ENCODE data around the gene PIM3.

Gene PIM3

DNA sequence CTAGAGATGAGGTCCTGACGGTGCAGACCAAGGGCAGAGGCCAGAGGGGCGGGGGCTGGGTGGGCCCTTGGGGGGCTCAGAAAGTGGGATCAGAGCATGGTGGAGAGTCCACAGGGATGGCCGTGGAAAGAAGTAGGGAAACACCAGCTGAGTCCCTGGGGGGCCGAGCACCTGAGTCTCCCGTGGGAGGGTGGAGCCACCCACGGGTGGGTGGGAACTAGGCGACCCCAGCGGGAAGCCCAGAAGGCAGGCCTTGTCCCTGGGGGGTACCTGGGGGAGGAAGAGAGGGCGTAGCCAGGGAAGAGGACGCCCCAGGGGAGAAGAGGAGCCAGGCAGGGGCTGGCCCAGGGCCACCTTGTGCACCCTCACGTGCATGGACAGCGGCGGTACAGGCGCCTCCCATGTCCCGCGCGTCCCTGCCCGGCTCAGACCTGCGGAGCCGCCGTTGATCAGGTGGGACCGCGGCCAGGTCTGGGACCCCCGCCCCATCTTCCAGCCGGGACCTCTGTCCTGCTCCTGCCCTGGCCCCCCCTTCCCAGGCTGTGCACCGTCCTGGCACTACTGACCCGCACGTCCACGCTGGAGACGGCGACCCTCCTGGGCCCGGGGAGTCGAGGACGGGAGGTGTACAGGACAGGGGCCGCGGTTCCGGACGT, 31.9 kb upstream of the PIM3 start:
- no peak for DNase-seq

DNA sequence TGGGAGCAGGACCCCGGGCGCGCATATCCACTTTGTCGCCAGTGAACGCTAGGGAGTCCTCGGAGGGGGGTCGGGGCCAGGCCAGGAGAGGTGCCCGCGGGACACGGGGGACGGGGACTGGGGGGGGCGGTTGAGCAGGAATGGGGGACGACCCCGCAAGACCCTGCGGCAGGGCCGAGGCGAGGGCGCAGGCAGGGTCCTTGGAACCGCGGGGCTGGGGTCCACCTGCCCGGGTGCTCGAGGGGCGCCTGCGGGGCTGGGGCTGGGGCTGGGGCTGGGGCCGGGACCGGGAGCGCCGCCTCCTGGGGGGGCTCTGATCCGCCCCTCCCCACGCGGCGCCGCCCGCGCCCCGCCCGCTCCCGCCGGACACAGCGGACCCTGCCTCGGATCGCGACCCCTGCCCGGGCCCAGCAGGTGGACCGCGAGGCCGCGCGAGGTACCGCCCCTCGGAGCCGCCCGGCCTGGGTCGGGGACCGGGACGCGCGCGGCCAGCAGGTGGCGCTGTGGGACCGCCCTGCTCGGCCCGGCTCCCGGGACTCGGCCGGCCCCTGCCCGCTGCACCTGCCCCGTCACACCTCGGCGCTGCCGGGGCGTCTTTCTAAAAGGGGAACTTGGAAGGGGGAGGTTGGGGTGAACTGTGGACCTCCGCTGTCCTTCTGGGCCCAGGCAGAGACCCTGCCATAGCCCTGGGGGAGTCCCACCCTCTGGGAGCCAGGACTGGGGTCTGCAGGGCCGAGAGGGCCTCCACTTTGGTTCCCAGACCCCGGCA, 31.2 kb upstream of the PIM3 start:
- DNase-seq = peak; percentile 3 to 5

- no peak for DNase-seq
Observed at GRCh38 chr22:49929994-49930575, 30.5 kb upstream of the PIM3 start.

DNA sequence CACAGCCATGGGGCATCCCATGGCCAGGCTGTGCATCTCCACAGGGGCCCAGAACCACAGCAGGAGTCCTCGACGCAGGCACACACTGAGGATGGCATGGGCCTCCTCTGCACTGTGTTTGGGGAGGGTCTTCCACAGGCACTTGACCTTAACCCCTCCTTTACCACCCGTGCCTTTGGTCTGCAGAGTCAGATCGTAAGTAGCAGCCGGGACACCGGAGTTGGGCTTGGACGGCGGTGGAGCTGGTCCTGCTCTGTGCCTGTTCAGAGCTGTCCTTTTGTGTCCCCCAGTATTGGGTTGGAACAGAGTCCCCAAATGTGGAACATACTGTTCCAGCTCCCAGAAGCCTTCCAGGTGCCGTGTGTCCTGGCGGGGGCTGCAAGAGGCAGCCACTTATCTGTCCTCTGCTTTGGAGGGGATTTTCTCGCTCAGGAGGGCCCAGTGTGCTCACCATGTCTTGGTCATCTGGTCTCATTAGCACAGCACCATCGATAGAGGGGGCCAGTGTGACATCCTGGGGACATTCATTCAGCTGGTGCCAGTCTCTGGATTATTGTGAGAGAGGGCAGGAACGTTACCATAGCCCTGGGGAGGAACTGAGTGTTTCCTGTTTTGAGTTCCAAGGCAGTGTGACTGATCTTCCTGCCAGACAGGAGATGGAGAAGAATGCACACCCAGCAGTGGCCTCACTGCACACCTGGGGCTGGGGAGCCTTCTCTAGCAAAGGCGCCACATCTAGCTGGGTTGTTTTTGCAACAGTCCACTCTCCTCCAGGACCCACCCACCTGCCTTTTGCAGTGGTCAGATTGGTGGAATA, 29.8 kb upstream of the PIM3 start:
- DNase-seq = peak; percentile 73 to 79

- peak; percentile 46 to 51 for DNase-seq
Observed at GRCh38 chr22:49933236-49934159, 27.1 kb upstream of the PIM3 start.

DNA sequence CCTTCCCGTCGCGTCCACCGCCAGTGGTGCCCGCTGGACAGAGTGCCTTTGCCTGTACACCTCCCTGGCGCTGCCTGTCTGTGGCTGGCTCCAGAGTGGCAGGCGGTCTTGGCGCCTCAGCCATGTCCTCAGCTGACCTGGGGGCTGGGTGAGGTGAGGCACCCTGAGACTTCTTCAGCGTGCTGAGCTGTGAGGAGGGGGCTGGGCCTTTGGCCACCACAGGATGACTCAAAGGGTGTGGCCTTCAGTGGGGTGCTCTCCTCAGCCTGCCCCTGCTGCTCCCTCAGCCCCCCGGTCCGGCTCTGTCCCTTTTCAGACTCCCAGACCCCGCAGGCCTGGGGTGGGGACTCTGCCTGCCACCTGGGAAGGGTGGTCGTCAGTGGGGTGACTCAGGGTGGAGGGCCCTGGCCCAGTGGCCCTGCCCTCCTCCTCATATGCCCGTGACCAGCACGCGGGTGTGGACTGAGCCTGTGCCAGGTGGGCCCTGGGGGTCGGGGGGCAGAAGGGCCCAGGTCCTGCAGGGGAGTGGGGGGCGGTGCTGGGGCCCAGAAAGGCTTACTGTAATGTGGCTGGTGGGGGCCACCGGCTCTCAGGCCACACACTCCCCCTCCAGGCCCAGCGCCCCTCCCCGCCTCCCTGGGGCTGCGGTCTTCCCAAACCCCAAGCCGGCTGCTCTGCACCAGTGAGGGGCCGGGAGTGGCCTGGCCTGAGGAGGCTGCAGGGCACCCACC, 26.2 kb upstream of the PIM3 start:
- peak in 1 of 2 donors; percentile 12 for DNase-seq

GRCh38 chr22:49934891-49935557, 25.5 kb upstream of the PIM3 start:
- DNase-seq = peak; percentile 6 to 40

- no peak for DNase-seq
Observed at GRCh38 chr22:49935561-49935960, 25.0 kb upstream of the PIM3 start.

DNA sequence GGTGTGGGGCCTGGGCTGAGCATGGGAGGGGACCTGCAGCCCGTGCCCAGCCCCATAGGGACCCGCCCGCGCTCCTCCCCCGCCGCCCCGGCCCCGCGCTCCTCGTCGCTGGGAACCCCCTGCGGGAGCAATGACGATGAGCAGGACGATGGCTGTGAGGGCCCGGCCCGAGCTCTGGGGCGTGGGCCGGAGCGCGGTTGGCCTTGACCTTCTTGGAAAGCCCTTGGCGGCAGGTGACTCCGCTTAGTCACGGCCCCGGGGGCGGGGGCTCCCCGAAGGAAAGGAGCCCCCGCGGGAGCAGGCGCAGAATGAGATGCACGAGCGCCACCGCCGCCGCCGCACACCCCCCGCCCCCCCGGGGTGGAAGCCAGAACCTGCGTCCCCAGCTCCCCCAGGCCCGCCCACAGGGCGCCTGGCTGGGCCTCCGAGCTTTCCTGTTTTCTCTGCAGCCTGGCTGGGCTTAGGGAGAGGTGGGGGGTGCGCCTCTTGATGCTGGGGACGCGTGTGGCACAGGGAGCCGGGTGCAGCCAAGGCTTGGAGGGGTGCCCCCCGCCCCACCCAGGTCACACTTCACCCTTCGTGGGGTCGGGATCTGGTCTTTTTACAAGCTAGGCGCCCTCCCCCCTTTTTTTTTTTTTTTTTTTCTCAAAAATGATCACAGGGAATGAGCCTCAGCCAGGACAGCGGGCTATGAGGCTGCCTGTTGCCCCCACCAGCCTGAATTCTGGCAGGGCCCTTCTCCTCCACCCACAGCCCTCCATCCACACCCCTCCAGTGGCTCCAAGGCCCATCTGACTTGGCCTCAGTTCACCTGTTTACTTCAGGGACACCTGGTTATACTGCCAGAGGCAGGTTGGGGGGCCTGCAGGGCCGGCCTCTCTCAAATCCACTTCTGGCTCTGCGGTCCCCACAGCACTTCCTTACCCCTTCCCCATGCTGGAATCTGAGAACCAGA, 24.3 kb upstream of the PIM3 start:
- DNase-seq = peak; percentile 21 to 76

- peak; percentile 54 to 81 for DNase-seq
Observed at GRCh38 chr22:49936973-49937757, 23.4 kb upstream of the PIM3 start.

GRCh38 chr22:49937758-49938564, 22.6 kb upstream of the PIM3 start:
- DNase-seq = peak; percentile 49 to 66

DNA sequence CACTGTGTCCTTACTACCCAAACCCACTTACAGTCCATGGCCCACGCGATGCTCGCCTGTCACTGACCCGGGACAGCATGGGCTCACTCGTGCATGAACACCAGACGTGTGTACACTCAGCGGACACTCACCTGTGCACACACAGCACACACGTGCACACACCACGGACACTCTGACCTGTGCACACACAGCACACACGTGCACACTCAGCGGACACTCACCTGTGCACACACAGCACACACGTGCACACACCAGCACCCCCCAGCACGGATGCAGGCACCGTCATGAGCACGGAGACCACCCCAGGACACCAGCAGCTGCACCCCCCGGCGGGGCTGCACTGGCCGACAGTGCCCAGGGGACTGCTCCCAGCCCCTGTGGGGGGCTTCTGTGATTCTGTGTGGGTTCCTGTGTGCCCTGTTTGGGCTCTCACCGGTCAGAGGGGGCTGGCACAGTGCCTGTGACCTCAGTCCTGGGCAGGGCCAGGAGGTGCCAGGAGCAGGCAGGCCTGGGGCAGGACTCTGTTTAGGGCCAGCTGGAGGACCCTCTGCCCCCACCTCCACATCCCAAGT, 21.9 kb upstream of the PIM3 start:
- no peak for DNase-seq

DNA sequence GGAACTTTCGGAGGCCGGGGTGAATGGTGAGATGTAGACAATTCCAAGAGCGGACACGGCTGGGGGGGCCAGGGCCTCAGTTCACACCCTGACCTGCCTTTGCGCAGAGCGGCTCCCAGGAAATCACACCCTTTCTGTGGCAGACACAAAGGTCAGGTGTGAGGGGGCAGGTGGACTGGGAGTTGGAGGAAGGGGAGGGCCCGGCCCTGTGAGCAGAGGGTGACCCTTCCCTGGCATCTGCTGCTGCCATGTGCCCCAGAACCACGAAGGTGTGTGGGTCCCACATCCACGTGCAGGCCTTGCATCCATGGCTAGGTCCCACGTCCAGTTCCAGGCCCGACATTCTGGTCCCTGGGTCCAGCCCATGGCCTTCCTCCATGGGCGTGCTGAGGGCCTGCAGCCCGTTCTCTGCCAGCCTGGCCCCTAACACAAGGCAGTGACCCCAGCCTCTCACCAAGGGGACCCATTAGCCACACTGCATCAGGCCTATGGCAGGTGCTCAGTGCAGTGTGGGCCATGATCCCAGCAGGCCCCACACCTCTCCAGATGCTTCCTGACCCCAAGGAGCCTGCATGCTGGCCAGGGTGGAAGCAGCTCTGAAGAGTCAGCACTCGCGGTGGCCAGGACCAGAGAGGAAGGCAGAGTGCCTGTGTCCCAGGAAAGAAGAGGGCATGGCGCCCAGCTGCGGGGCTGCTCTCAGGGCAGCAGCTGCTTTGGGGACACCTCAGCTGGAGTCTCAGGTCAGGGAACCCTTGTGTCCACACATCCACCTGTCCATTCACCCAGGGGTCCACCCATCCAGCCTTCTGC, 18.9 kb upstream of the PIM3 start:
- no peak for DNase-seq

DNA sequence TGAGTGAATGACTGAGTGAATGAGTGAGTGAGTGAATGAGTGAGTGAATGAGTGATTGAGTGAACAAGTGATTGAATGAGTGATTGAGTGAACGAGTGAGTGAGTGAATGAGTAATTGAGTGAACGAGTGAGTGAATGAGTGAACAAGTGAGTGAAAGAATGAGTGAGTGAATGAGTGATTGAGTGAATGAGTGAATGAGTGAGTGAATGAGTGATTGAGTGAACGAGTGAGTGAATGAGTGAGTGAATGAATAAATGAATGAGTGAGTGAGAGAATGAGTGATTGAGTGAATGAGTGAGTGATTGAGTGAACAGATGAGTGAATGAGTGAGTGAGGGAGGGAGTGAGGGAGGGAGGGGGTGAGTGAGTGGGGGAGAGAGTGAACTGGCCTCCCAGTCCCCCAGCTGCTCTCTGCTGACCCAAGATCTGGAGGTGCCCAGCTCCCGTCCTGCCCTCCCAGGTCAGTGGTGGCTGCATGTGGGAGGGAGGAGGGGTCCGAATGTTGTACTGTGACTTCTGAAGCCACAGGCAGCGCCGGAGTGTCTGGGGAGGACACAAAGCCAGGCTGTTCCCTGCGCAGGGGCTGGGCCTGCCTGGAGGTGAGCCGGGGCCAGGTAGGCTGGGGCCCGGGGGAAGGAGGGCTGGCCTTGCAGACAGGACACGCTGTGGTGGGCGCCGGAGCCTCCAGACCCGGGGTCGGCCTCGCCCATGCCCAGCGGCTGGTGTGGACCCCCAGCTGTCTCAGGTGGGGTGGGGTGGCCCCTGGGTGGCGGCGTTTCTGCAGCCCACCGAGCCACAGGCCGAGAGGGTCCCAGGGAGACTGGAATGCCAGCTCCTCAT, 17.8 kb upstream of the PIM3 start:
- no peak for DNase-seq

DNA sequence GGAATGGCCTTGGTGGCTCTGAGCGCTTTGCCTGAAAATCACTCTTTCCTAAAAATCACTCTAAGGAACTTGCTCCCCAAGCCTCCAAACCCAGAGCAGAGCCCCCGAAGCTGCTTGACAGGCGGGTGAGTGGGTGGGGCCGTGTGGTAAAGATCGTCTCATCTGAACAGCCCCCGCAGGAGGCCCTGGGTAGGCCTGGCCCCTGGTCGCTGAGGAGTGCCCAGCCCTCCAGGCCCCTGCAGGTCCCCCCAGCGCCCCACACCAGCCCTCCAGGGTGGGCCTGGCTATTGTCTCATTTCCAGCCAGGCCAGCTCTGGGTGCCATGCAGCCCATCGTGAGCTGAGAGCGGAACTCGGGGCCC, 17.2 kb upstream of the PIM3 start:
- DNase-seq = no peak
